CD4-positive, alpha-beta T cell (primary cell): ENCODE data around the gene OLFML3. TPM values are rescaled to one million over a fixed set of nuclear protein-coding genes. Genes with fewer than 3 reads are reported as not detected.

Experiments
- ATAC-seq: fragments of 200-7000 bp; cut with Tn5 transposase; one replicate; pipeline ENCODE4 v1.10.0; 2022; ENCODE audit warnings: mild to moderate bottlenecking; ENCODE audit not compliant: poor library complexity
- CTCF ChIA-PET: fragments of 350-600 bp; sonication (Branson Sonifier 250); formaldehyde crosslinking; loops from one replicate; lab custom pipeline; 2021; ENCODE audit warnings: antibody characterized with exemption, inconsistent platforms; lab: Charles Lee
- POLR2A ChIA-PET: fragments of 350-600 bp; sonication (Branson Sonifier 250); formaldehyde crosslinking; loops from one replicate; lab custom pipeline; 2021; ENCODE audit warnings: antibody characterized with exemption, inconsistent platforms; lab: Charles Lee
- DNase-seq, 14 experiments: peaks; one replicate each; pipeline ENCODE4 v3.0.0-alpha.2; 2013 to 2020; ENCODE audit warnings: mixed read lengths in 2 of 14
- H3K27ac ChIP-seq, 2 donors: one replicate each; pipeline versions ENCODE4 v1.5.1 to v1.7.0; 2013; ENCODE audit warnings: low read length in 2 of 2, low read depth in 1 of 2, mild to moderate bottlenecking in 1 of 2
- H3K27me3 ChIP-seq, 2 experiments: 1 replicate in 1 of 2; 2 replicates in 1 of 2; pipeline versions ENCODE4 v1.6.1 to v1.7.0; 2013; ENCODE audit warnings: low read length in 2 of 2, control low read depth in 1 of 2, mild to moderate bottlenecking in 1 of 2, moderate library complexity in 1 of 2; ENCODE audit not compliant: insufficient read depth in 2 of 2, control insufficient read depth in 1 of 2
- H3K36me3 ChIP-seq: one replicate; pipeline ENCODE4 v1.6.1; 2013; ENCODE audit warnings: low read length, control low read depth; ENCODE audit not compliant: insufficient read depth
- H3K4me1 ChIP-seq: one replicate; pipeline ENCODE4 v1.6.1; 2013; ENCODE audit warnings: low read length, control low read depth; ENCODE audit not compliant: insufficient read depth
- H3K4me3 ChIP-seq: one replicate; pipeline ENCODE4 v1.5.1; 2013; ENCODE audit warnings: mild to moderate bottlenecking, low read length, moderate library complexity
- H3K9me3 ChIP-seq, 2 experiments: 1 replicate in 1 of 2; 2 replicates in 1 of 2; pipeline versions ENCODE4 v1.6.1 to v1.7.0; 2013; ENCODE audit warnings: low read length in 2 of 2, mild to moderate bottlenecking in 2 of 2, control low read depth in 1 of 2, moderate library complexity in 1 of 2; ENCODE audit not compliant: control insufficient read depth in 1 of 2, insufficient read depth in 1 of 2
- H3K27ac Mint-ChIP-seq: one replicate; pipeline ENCODE4 v1.8.0; 2020; ENCODE audit warnings: mixed read lengths
- H3K27me3 Mint-ChIP-seq: one replicate; pipeline ENCODE4 v1.8.0; 2021; ENCODE audit warnings: mixed read lengths
- H3K36me3 Mint-ChIP-seq: one replicate; pipeline ENCODE4 v1.8.0; 2021; ENCODE audit warnings: low read depth, mixed read lengths
- H3K4me1 Mint-ChIP-seq: one replicate; pipeline ENCODE4 v1.8.0; 2021; ENCODE audit warnings: low read depth, mixed read lengths
- H3K4me3 Mint-ChIP-seq: one replicate; pipeline ENCODE4 v1.8.0; 2020; ENCODE audit warnings: mild to moderate bottlenecking, mixed read lengths
- H3K9me3 Mint-ChIP-seq: one replicate; pipeline ENCODE4 v1.8.0; 2020; ENCODE audit warnings: mixed read lengths
- CTCF ChIP-seq: fragments of 200-600 bp; IDR thresholded peaks from one replicate; pipeline ENCODE4 v1.8.0; 2022; ENCODE audit warnings: antibody characterized with exemption, mild to moderate bottlenecking
- intact Hi-C, 2 experiments: fragments of 100-400 bp; cut with DNase I in 1 of 2; cut with micrococcal nuclease in 1 of 2; formaldehyde crosslinking; loops; one replicate each; pipeline versions ENCODE4 v1.15.1 to v1.9.0; 2023 to 2025; cut with DNase I, micrococcal nuclease
- total RNA-seq, 174 experiments: library from RNA in 2 of 174; stranded (reverse) in 2 of 174; gene quantifications; one replicate each; pipeline ENCODE4 v1.2.3 and lab custom pipeline; 2021 to 2026

Gene OLFML3
- total RNA-seq, 2 experiments from 2014 or later, result 0.30 to 0.31 TPM

DNA sequence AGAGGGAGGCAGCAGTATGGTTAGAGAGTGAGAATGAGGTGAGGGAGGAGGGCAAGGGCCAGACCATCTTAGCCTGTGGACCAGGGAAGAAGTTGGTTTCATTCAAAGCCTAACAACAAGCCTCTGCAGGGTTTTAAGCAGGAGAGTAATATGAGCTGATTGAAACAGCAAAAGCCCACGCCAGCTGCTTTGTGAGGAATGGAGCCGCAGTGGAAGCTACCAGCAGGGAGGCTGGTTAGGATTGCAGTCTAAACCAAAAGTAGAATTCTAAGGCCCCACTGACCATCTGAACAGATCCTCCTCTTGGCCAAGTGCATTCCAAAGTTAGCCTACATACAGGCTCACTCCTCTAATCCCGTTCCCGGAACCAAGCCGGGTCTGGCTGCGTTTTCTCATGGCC lies 44.8 kb downstream of the OLFML3 start:
- no peaks in the 10 kb centered on the region for H3K4me1 ChIP-seq
- Mint-ChIP-seq H3K27ac (no peak overlapping the region), H3K4me1 (no peaks in the 10 kb centered on the region), H3K4me3 (no peak overlapping the region), H3K9me3 (peaks cover 2% of the 10 kb centered on the region), H3K27me3 (peaks cover 5% of the 10 kb centered on the region), H3K36me3 (no peaks in the 10 kb centered on the region)
- no peaks in the 10 kb centered on the region for H3K36me3 ChIP-seq
- TF ChIP-seq CTCF, result no peak
- no peak for DNase-seq
- POLR2A ChIA-PET, result no interaction called here
- H3K4me3 ChIP-seq, result no peak overlapping the region
- intact Hi-C loops, result no loop called here
- no peak for ATAC-seq
- peaks cover 0 to 8% of the 10 kb centered on the region in 2 experiments for H3K9me3 ChIP-seq
- no peaks in the 10 kb centered on the region for H3K27me3 ChIP-seq
- no peak overlapping the region for H3K27ac ChIP-seq
- CTCF ChIA-PET, result no interaction called here

DNA sequence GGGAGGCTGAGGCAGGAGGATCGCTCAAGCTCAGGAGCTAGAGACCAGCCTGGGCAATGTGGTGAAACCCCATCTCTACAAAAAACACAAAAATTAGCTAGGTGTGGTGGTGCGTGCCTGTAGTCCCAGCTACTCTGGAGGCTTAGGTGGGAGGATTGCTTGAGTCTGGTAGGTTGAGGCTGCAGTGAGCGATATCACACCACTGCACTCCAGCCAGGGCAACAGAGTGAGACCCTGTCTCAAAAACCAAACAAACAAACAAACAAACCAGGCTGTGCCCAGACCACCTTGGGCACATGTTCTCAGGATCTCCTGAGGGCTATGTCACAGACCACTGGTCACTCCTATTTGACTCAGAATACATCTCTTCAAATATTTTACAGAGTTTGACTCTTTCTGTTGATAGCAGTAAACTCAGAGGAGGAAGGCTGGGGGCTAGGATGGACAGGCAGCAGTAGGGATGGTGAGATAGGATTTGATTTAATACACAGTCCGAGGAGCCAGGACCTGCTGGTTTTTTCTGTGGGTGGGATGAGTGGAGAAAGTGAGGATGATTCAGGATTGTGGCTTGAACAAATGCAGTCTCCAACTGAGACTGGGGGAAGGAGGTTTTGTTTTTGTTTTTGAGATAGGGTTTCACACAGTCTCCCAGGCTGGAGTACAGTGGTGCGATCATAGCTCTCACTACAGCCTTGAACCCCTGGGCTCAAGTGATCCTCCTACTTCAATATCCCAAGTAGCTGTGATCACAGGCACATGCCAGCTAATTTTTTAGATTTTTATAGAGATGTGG lies 46.5 kb downstream of the OLFML3 start:
- TF ChIP-seq CTCF, result no peak
- intact Hi-C loops, result no loop called here
- ChIA-PET CTCF (no interaction called here), POLR2A (no interaction called here)
- Mint-ChIP-seq H3K9me3 (no peaks in the 10 kb centered on the region), H3K27me3 (no peaks in the 10 kb centered on the region), H3K27ac (no peak overlapping the region), H3K4me3 (no peak overlapping the region), H3K36me3 (no peaks in the 10 kb centered on the region), H3K4me1 (no peaks in the 10 kb centered on the region)
- Histone ChIP-seq H3K27me3 (no peaks in the 10 kb centered on the region), H3K4me3 (no peak overlapping the region), H3K36me3 (no peaks in the 10 kb centered on the region), H3K4me1 (no peaks in the 10 kb centered on the region), H3K27ac (no peak overlapping the region), H3K9me3 (no peaks in the 10 kb centered on the region)
- no peak for ATAC-seq
- no peak for DNase-seq

DNA sequence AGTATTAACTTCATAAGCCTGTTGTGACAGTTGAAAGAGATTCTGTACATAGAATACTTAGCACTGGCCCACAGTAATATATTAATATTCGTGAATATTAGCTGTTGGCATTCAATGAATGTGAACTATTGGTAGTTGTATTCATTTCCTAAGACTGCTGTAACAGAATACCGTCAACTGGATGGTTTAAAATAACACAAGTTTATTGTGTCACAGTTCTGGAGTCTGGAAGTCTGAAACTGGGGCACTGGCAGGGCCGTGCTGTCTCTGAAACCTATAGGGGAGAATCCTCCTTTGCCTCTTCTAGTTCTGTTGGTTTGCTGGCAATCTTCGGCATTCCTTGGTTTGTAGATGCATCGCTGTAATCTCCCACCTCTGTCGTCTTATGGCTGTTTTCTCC lies 47.5 kb downstream of the OLFML3 start:
- Histone ChIP-seq H3K4me1 (no peaks in the 10 kb centered on the region), H3K4me3 (no peak overlapping the region), H3K36me3 (no peaks in the 10 kb centered on the region), H3K27me3 (no peaks in the 10 kb centered on the region), H3K27ac (no peak overlapping the region), H3K9me3 (no peaks in the 10 kb centered on the region)
- no peaks in the 10 kb centered on the region for H3K27me3 Mint-ChIP-seq
- no peaks in the 10 kb centered on the region for H3K36me3 Mint-ChIP-seq
- H3K27ac Mint-ChIP-seq, result no peak overlapping the region
- H3K4me1 Mint-ChIP-seq, result no peaks in the 10 kb centered on the region
- H3K9me3 Mint-ChIP-seq, result no peaks in the 10 kb centered on the region
- H3K4me3 Mint-ChIP-seq, result no peak overlapping the region
- ChIA-PET CTCF (no interaction called here), POLR2A (no interaction called here)
- intact Hi-C loops, result no loop called here
- ATAC-seq (no peak), DNase-seq (no peak)
- no peak for TF ChIP-seq CTCF

Other genes with a start within 250 kb of the OLFML3 start
- 1 to 10 TPM; 3.1 to 4.0 TPM for gene PHTF1, start 220.0 kb upstream of the OLFML3 start, total RNA-seq
- 10 to 100 TPM; 44.2 to 44.6 TPM for gene RSBN1, start 167.0 kb upstream of the OLFML3 start, total RNA-seq
- 10 to 100 TPM; 28.3 to 30.2 TPM for gene PTPN22, start 107.8 kb upstream of the OLFML3 start, total RNA-seq
- gene BCL2L15, start 91.9 kb upstream of the OLFML3 start, total RNA-seq, result 1 to 10 TPM; 1.2 to 1.5 TPM
- 10 to 100 TPM; 44.1 to 48.0 TPM for gene AP4B1, start 74.7 kb upstream of the OLFML3 start, total RNA-seq
- gene DCLRE1B, start 74.1 kb upstream of the OLFML3 start, total RNA-seq, result 1 to 10 TPM; 6.4 to 6.8 TPM
- gene HIPK1, start 50.1 kb upstream of the OLFML3 start, total RNA-seq, result 100 to 1,000 TPM; 245 to 251 TPM
- gene SYT6, start 174.4 kb downstream of the OLFML3 start, total RNA-seq, result not detected